ENCODE results near the gene PRR3.

The PRR3 gene

GRCh38 chr6:30544666-30545272, 12.3 kb upstream of the PRR3 start:
- Histone ChIP-seq H3K9me3 (ENCODE audit: insufficient read depth, low read length) (no peaks in the 10 kb centered on the region), H3K27me3 (ENCODE audit: low read depth, low read length) (no peaks in the 10 kb centered on the region), H3K4me1 (ENCODE audit: low read length) (peaks cover 11% of the 10 kb centered on the region; the same call in 1 of the 2 replicates), H2AFZ (ENCODE audit: low read depth, low read length) (no peak overlapping the region), H3K36me3 (replicated peaks; ENCODE audit: low read depth, low read length) (no peaks in the 10 kb centered on the region), H3K79me2 (ENCODE audit: low read length) (no peaks in the 10 kb centered on the region), H4K20me1 (ENCODE audit: insufficient read depth, low read length) (no peaks in the 10 kb centered on the region), H3K9ac (ENCODE audit: low read length) (no peak overlapping the region), H3K27ac (ENCODE audit: low read length) (no peak overlapping the region), H3K4me2 (ENCODE audit: low read length) (no peak overlapping the region), H3K4me3 (ENCODE audit: low read length) (no peak overlapping the region)
- no peak for TF ChIP-seq EZH2phosphoT487 (IDR thresholded peaks at IDR 0.05; ENCODE audit: low read depth)
- TF ChIP-seq CTCF (IDR thresholded peaks at IDR 0.05; ENCODE audit: low read depth, low read length) = peak; percentile 61

DNA sequence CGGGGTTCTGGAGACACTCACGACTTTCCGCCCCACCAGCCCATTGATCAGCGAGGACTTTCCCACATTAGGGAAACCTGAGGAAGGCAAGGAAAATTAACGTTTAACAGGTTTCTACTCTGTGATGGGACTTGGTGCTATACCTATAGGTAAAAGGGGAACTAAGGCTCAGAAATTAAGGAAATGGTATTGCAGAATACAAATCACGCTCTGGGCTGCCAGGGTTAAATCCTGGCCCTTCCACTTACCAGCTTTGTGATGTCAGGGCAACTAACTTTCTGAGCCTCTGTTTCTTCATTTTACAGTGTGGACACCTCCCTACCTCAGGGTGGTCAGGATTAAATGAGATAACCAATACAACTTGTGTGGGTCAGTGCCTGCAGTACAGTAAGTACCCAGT, 9.6 kb upstream of the PRR3 start:
- no peak overlapping the region for H3K27ac ChIP-seq (ENCODE audit: low read length)
- H3K4me1 ChIP-seq (ENCODE audit: low read length) = peaks cover 5% of the 10 kb centered on the region; the same call in 1 of the 2 replicates
- no peaks in the 10 kb centered on the region for H4K20me1 ChIP-seq (ENCODE audit: insufficient read depth, low read length)
- H3K36me3 ChIP-seq (replicated peaks; ENCODE audit: low read depth, low read length) = no peaks in the 10 kb centered on the region
- H2AFZ ChIP-seq (ENCODE audit: low read depth, low read length) = no peak overlapping the region
- H3K9me3 ChIP-seq (ENCODE audit: insufficient read depth, low read length) = no peaks in the 10 kb centered on the region
- no peak overlapping the region for H3K4me3 ChIP-seq (ENCODE audit: low read length)
- no peak overlapping the region for H3K9ac ChIP-seq (ENCODE audit: low read length)
- no peak overlapping the region for H3K4me2 ChIP-seq (ENCODE audit: low read length)
- TF ChIP-seq CTCF (IDR thresholded peaks at IDR 0.05; ENCODE audit: low read depth, low read length) (no peak), EZH2phosphoT487 (IDR thresholded peaks at IDR 0.05; ENCODE audit: low read depth) (no peak)
- H3K27me3 ChIP-seq (ENCODE audit: low read depth, low read length) = no peaks in the 10 kb centered on the region
- H3K79me2 ChIP-seq (ENCODE audit: low read length) = no peaks in the 10 kb centered on the region

DNA sequence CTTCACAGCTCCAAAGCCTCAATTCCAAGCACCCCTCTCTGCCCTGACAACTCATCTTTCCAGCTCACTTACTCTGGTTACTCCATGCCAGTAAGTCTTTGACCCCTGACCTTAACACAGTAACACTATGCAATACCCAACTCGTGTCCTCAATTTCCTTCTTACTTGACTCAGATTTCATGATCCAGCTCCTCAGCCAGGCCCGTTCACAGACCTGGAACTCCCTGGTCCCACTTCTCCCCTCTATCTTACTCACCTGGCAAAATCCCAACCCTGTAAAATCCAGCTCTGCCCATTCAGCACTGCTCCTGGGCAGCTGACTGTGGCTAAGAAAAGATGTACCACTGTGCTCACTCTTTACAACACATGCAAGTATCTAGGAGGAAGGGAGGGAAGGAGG, 8.7 kb upstream of the PRR3 start:
- TF ChIP-seq CTCF (IDR thresholded peaks at IDR 0.05; ENCODE audit: low read depth, low read length) = no peak
- no peak for TF ChIP-seq EZH2phosphoT487 (IDR thresholded peaks at IDR 0.05; ENCODE audit: low read depth)
- Histone ChIP-seq H3K27ac (ENCODE audit: low read length) (no peak overlapping the region), H3K4me2 (ENCODE audit: low read length) (no peak overlapping the region), H3K4me1 (ENCODE audit: low read length) (peaks cover 5% of the 10 kb centered on the region; the same call in 1 of the 2 replicates), H3K4me3 (ENCODE audit: low read length) (no peak overlapping the region), H3K27me3 (ENCODE audit: low read depth, low read length) (no peaks in the 10 kb centered on the region), H3K36me3 (replicated peaks; ENCODE audit: low read depth, low read length) (peaks cover 6% of the 10 kb centered on the region), H3K9me3 (ENCODE audit: insufficient read depth, low read length) (no peaks in the 10 kb centered on the region), H3K9ac (ENCODE audit: low read length) (no peak overlapping the region), H3K79me2 (ENCODE audit: low read length) (no peaks in the 10 kb centered on the region), H2AFZ (ENCODE audit: low read depth, low read length) (no peak overlapping the region), H4K20me1 (ENCODE audit: insufficient read depth, low read length) (no peaks in the 10 kb centered on the region)

- no peak overlapping the region for H2AFZ ChIP-seq (ENCODE audit: low read depth, low read length)
- peaks cover 12% of the 10 kb centered on the region for H3K36me3 ChIP-seq (replicated peaks; ENCODE audit: low read depth, low read length)
- no peak overlapping the region for H3K9ac ChIP-seq (ENCODE audit: low read length)
- no peak overlapping the region for H3K4me3 ChIP-seq (ENCODE audit: low read length)
- no peak for TF ChIP-seq EZH2phosphoT487 (IDR thresholded peaks at IDR 0.05; ENCODE audit: low read depth)
- TF ChIP-seq CTCF (IDR thresholded peaks at IDR 0.05; ENCODE audit: low read depth, low read length) = no peak
- no peak overlapping the region for H3K27ac ChIP-seq (ENCODE audit: low read length)
- peaks cover 24% of the 10 kb centered on the region for H3K79me2 ChIP-seq (ENCODE audit: low read length)
- H3K4me2 ChIP-seq (ENCODE audit: low read length) = peak overlapping the region; percentile 87; the same call in 1 of the 2 replicates
- H3K27me3 ChIP-seq (ENCODE audit: low read depth, low read length) = no peaks in the 10 kb centered on the region
- peaks cover 4% of the 10 kb centered on the region for H4K20me1 ChIP-seq (ENCODE audit: insufficient read depth, low read length)
- no peaks in the 10 kb centered on the region for H3K9me3 ChIP-seq (ENCODE audit: insufficient read depth, low read length)
- peaks cover 8% of the 10 kb centered on the region for H3K4me1 ChIP-seq (ENCODE audit: low read length)
Measured at GRCh38 chr6:30554404-30554803, 2.7 kb upstream of the PRR3 start.

All from OCI-LY3 (cell line).